ENCODE results near the gene SSH3. TPM values are rescaled to one million over a fixed set of nuclear protein-coding genes. Genes with fewer than 3 reads are reported as not detected.

Gene SSH3
- total RNA-seq, 1 experiment from 2014 or later: 89.6 TPM

- Histone ChIP-seq H3K9me3 (no peaks in the 10 kb centered on the region), H3K4me3 (ENCODE audit: low read depth, low read length) (no peak overlapping the region), H3K4me1 (no peaks in the 10 kb centered on the region; the same call in 1 of the 2 replicates), H3K27me3 (replicated peaks; ENCODE audit: control insufficient read depth, insufficient read depth, low read length) (no peaks in the 10 kb centered on the region), H3K36me3 (ENCODE audit: control insufficient read depth, insufficient read depth, low read length) (peaks cover 11% of the 10 kb centered on the region)
- H3K27ac Mint-ChIP-seq (ENCODE audit: unreplicated experiment): no peak overlapping the region
- intact Hi-C loops (cut with micrococcal nuclease; ENCODE audit: unreplicated experiment): no loop called here
- DNase-seq: no peak
- TF ChIP-seq CTCF (IDR thresholded peaks at IDR 0.05; ENCODE audit: insufficient read depth in 1 of 2, low read depth in 1 of 2, low read length in 1 of 2, severe bottlenecking in 1 of 2, unreplicated experiment in 1 of 2): no peak
- no TSS peak for BruUV-seq (replicated peaks)
- no peaks in the 10 kb centered on the region for H3K27me3 Mint-ChIP-seq (ENCODE audit: insufficient read depth, unreplicated experiment)
- H3K9me3 Mint-ChIP-seq (ENCODE audit: unreplicated experiment): no peaks in the 10 kb centered on the region
- peaks cover 81% of the 10 kb centered on the region for H3K36me3 Mint-ChIP-seq (ENCODE audit: insufficient read depth, unreplicated experiment)
- no peaks in the 10 kb centered on the region for H3K4me1 Mint-ChIP-seq (ENCODE audit: low read depth, unreplicated experiment)
- H3K4me3 Mint-ChIP-seq (ENCODE audit: unreplicated experiment): no peak overlapping the region
- CTCF ChIA-PET: interaction anchor here (0.7 kb wide), 1 partner anchor 161 kb away, joined by 5 read pairs; the partner anchor contains the start of gene KDM2A
- POLR2A ChIA-PET: no interaction called here
These were observed 23.6 kb upstream of the SSH3 start for GRCh38 chr11:67279589-67280340.

GRCh38 chr11:67280341-67280787 is 23.0 kb upstream of the SSH3 start:
- ChIA-PET POLR2A (no interaction called here), CTCF (no interaction called here)
- no peak for TF ChIP-seq CTCF (IDR thresholded peaks at IDR 0.05; ENCODE audit: insufficient read depth in 1 of 2, low read depth in 1 of 2, low read length in 1 of 2, severe bottlenecking in 1 of 2, unreplicated experiment in 1 of 2)
- Histone ChIP-seq H3K9me3 (no peaks in the 10 kb centered on the region), H3K36me3 (ENCODE audit: control insufficient read depth, insufficient read depth, low read length) (peaks cover 11% of the 10 kb centered on the region), H3K4me3 (ENCODE audit: low read depth, low read length) (no peak overlapping the region), H3K27me3 (replicated peaks; ENCODE audit: control insufficient read depth, insufficient read depth, low read length) (no peaks in the 10 kb centered on the region), H3K4me1 (no peaks in the 10 kb centered on the region)
- Mint-ChIP-seq H3K4me3 (ENCODE audit: unreplicated experiment) (no peak overlapping the region), H3K27me3 (ENCODE audit: insufficient read depth, unreplicated experiment) (no peaks in the 10 kb centered on the region), H3K36me3 (ENCODE audit: insufficient read depth, unreplicated experiment) (peaks cover 83% of the 10 kb centered on the region), H3K27ac (ENCODE audit: unreplicated experiment) (no peak overlapping the region), H3K9me3 (ENCODE audit: unreplicated experiment) (no peaks in the 10 kb centered on the region), H3K4me1 (ENCODE audit: low read depth, unreplicated experiment) (no peaks in the 10 kb centered on the region)
- no peak for DNase-seq
- BruUV-seq (replicated peaks): no TSS peak
- intact Hi-C loops (cut with micrococcal nuclease; ENCODE audit: unreplicated experiment): no loop called here

- TF ChIP-seq CTCF (IDR thresholded peaks at IDR 0.05; ENCODE audit: insufficient read depth in 1 of 2, low read depth in 1 of 2, low read length in 1 of 2, severe bottlenecking in 1 of 2, unreplicated experiment in 1 of 2): no peak
- CTCF ChIA-PET: no interaction called here
- no peaks in the 10 kb centered on the region for H3K27me3 ChIP-seq (replicated peaks; ENCODE audit: control insufficient read depth, insufficient read depth, low read length)
- POLR2A ChIA-PET: interaction anchor here (0.6 kb wide), 1 partner anchor 111 kb away, joined by 3 read pairs; the partner anchor contains the start of gene RAD9A
- Mint-ChIP-seq H3K9me3 (ENCODE audit: unreplicated experiment) (no peaks in the 10 kb centered on the region), H3K4me1 (ENCODE audit: low read depth, unreplicated experiment) (no peaks in the 10 kb centered on the region), H3K27me3 (ENCODE audit: insufficient read depth, unreplicated experiment) (no peaks in the 10 kb centered on the region), H3K4me3 (ENCODE audit: unreplicated experiment) (no peak overlapping the region), H3K36me3 (ENCODE audit: insufficient read depth, unreplicated experiment) (peaks cover 83% of the 10 kb centered on the region), H3K27ac (ENCODE audit: unreplicated experiment) (no peak overlapping the region)
- H3K9me3 ChIP-seq: no peaks in the 10 kb centered on the region
- BruUV-seq (replicated peaks): no TSS peak
- no peaks in the 10 kb centered on the region for H3K4me1 ChIP-seq
- intact Hi-C loops (cut with micrococcal nuclease; ENCODE audit: unreplicated experiment): no loop called here
- peaks cover 10% of the 10 kb centered on the region for H3K36me3 ChIP-seq (ENCODE audit: control insufficient read depth, insufficient read depth, low read length)
- no peak overlapping the region for H3K4me3 ChIP-seq (ENCODE audit: low read depth, low read length)
- no peak for DNase-seq
These were observed 22.4 kb upstream of the SSH3 start for GRCh38 chr11:67280788-67281551.
